HG02884 (cell line): Measurements from ENCODE around the gene PTCH2.
A peak's percentile ranks its signal among the peaks of the same experiment; 100 is the strongest.

Experiments used
- ATAC-seq: cut with Tn5 transposase; IDR thresholded peaks from one replicate; pipeline ENCODE4 v1.9.1; 2021; ENCODE audit warnings: mild to moderate bottlenecking, moderate library complexity; ENCODE audit not compliant: unreplicated experiment

Gene PTCH2

DNA sequence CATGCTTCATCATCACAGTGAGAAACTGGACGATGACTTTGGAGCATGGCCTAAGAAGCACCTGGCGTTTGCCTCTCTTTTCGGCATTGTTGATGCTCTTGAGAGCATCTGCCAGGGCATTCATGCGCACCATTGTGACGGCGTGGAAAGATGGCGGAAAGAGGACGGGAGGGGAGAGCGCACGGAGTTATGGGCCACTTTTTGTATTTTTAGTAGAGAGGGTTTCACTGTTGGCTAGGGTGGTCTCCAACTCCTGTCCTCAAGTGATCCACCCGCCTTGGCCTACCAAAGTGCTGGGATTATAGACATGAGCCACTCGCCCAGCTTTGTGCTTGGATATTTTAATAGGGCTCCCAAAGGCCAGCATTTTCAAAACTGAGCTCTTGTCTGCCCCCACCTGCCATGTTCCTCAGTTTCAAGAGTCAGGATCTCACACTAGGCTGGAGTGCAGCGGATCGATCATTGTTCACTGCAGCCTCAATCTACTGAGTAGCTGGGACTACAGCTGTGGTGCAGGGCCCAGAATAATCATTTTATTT, 62.4 kb downstream of the PTCH2 start:
- ATAC-seq, result no peak

DNA sequence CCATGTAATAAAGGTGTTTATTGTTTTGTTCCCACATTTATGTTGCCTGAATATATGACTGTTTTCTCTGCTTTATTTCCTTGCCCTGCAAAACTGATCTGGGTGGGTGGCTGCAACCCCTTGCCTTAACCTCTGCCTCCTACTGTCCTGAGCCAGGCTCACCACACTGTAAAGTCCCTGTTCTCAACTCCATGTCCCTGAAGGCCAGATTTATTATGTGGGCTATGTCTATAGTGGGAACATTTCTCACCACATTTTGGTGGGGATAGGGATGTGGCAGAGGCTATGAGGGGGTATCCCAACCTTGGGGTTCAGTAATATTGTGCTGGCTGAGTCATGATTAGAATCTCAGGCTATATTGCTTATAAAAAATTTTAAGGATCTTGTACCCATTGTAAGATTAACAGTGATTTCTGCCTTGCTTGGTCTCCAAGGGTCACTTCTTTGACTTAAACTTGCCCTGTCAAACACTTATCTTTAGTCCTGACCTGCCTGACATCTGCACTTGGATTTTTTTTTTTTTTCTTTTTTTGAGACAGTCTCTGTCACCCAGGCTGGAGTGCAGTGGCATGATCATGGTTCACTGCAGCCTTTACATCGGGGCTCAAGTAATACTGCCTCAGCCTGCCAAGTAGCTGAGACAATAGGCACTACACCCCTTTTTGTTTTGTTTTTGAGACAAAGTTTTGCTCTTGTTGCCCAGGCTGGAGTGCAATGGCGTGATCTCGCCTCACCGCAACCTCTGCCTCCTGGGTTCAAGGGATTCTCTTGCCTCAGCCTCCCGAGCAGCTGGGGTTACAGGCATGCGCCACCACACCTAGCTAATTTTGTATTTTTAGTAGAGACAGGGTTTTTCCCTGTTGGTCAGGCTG, 64.1 kb downstream of the PTCH2 start:
- no peak for ATAC-seq

DNA sequence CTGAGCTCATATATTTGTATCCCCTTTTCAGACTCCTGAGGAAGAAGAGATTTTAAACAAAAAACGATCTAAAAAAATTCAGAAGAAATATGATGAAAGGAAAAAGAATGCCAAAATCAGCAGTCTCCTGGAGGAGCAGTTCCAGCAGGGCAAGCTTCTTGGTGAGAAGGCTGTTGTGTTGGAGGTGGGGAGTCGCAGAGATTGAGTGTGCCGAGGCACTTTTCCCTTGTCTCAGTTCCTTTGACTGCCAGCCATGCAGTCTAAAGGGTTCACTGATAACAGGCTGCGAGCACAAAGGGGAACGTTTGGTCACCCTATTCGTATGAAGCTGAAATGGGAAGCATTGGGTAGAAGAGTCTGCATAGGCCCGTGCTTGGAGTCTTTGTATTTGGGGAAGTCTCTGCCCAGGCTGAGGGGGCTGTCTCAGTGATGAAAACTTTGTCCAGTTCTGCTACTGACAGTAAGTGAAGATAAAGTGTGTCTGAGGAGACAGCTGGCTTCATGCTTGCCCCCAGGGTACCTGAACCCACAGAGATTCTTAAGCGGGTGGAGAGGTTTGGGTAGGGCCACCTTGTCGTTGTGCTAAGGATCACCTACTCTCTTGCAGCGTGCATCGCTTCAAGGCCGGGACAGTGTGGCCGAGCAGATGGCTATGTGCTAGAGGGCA, 65.0 kb downstream of the PTCH2 start:
- ATAC-seq, result no peak

DNA sequence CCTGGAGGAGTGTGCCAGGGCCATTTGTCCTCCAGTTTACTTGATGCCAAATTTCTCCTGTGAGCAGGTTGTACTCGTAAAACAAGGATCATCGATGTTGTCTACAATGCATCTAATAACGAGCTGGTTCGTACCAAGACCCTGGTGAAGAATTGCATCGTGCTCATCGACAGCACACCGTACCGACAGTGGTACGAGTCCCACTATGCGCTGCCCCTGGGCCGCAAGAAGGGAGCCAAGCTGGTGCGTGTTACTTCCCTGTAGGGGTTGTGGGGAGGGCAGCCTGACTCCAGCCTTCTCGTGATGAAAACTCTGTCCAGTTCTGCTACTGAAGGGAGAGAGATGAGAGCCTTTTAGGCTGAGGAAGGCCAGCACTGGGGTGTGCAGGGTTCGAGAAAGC, 65.5 kb downstream of the PTCH2 start:
- ATAC-seq, result no peak

DNA sequence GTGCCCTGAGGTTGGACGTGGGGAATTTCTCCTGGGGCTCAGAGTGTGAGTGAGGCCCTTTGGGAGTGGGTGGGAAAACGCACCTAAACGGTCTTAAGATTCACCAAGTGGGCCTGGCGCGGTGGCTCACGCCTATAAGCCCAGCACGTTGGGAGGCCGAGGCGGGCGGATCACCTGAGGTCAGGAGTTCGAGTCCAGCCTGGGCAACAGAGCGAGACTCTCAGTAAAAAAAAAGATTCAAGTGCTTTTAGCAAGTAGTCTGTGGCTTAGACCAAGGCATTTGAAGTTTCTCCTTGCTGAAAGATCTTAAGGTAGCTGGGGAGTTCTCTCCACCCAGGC, 66.4 kb downstream of the PTCH2 start:
- no peak for ATAC-seq

DNA sequence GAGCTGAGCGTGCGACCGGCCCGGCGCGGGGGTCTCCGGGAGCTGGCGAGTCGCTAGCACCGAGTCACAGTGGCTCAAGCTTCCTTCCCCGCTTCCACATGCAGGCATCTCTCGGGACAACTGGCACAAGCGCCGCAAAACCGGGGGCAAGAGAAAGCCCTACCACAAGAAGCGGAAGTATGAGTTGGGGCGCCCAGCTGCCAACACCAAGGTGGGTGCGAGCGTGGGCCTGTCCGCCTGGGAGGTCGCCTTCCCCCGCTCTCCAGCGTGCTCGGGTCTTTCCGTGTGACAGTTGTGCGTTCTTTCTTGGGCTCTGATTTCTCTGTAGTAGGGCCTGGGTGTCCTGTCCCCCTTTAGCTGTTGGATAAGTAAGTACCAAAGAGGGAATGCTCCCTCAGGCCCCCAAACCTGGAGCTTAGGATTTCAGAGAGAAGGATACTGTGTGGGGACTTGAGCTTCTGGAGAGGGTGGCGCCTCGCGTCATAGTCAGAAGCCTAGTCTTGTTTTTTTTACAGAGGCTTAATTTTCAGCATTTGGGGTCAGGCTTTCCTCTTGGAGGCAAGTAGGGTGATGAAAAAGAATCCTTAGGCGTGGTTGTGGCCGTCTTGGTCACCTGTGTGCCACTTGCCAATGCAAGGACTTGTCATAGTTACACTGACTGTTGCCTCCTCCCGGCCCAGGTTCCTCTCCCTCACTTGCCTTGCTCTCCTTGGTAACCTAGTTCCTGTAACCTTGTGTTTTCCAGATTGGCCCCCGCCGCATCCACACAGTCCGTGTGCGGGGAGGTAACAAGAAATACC, 66.9 kb downstream of the PTCH2 start:
- no peak for ATAC-seq

DNA sequence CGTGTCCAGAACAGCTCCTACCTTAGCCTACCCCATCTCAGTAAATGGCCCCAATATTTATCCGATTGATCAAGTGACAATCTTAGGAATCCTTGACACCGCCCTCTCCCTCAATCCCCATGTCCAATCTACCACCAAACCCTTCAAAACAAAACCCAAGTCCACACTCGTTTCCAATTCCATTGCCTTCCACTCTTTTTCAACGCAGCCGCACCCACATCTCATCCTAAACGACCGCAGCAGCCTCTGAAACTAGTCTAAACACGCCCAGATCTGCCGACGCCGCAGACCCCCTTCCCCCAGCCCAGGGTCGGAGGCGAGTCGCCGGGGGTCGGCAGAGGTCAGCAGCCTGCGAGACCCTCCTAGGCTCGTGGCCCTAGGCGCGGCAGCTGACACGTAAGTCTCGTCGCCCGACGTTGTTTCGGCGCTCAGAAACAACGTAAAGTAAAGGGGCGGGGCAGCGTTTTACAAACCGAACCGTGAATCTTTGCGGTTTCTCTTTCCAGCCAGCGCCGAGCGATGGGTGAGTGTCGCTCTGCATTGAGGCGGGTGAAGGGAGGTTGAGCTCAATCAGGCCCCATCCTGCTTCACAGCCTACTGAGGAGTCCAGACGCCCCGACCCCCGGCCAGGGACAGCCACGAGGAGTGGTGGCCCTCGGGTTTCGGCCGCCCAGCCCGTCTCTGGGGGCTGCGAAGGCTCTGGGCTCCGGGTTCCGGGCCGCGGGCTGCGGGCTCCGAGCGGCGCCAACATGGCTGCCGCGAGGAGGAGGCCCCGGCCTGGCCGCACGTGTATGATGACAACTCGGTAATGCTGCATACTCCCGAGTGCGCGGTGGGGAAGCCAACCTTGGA, 67.7 kb downstream of the PTCH2 start, which contains the start of gene RPS8:
Gene RPS8 (plus strand): TSS at position 463 of the 852 bp plus-strand sequence. CDS start 57 bp downstream, at position 520.
- peak; percentile 67 for ATAC-seq
